Endothelial cell of umbilical vein (primary cell): ENCODE results near the gene CCDC69. TPM values are rescaled to one million over a fixed set of nuclear protein-coding genes. Genes with fewer than 3 reads are reported as not detected.
A peak's percentile ranks its signal among the peaks of the same experiment; 100 is the strongest.

ENCODE experiments used
- BruUV-seq: library from RNA; stranded (reverse); fragments of 400-500 nt; replicated peaks from 2 replicates; lab custom pipeline; 2021; lab: Mats Ljungman, UMichigan
- CTCF ChIA-PET: fragments of 300-600, 350-600 bp; sonication (Branson Sonifier 250); formaldehyde crosslinking; loops from one replicate; lab custom pipeline; 2021; ENCODE audit warnings: antibody characterized with exemption, inconsistent platforms; lab: Charles Lee
- POLR2A ChIA-PET: fragments of 300-600, 350-600 bp; sonication (Branson Sonifier 250); formaldehyde crosslinking; loops from one replicate; lab custom pipeline; 2021; ENCODE audit warnings: antibody characterized with exemption, inconsistent platforms; lab: Charles Lee
- DNase-seq: peaks from one replicate; pipeline ENCODE4 v3.0.0-alpha.2; 2011; ENCODE audit warnings: low read depth, low spot score
- FAIRE-seq: peaks from 2 replicates; lab custom pipeline; 2011; peaks lifted over from hg19 to GRCh38; lab: Jason Lieb, UNC
- H2AFZ ChIP-seq: 2 replicates; pipeline ENCODE4 v1.6.0; 2012; ENCODE audit warnings: low read depth, low read length, control low read depth, inconsistent platforms
- H3K27ac ChIP-seq: 2 replicates; pipeline ENCODE4 v1.5.1; 2011; ENCODE audit warnings: low read depth, mild to moderate bottlenecking, control low read depth, low read length, moderate library complexity; ENCODE audit not compliant: insufficient read depth
- H3K27me3 ChIP-seq, 2 experiments: 2 replicates each; pipeline versions ENCODE4 v1.6.0 to v1.6.1; 2011; ENCODE audit warnings: low read length in 2 of 2, mixed read lengths in 1 of 2; ENCODE audit not compliant: control insufficient read depth in 2 of 2, insufficient read depth in 2 of 2
- H3K36me3 ChIP-seq, 2 experiments: 2 replicates in 1 of 2; 3 replicates in 1 of 2; pipeline ENCODE4 v1.5.1; 2011; ENCODE audit warnings: low read length in 2 of 2, mild to moderate bottlenecking in 1 of 2, moderate library complexity in 1 of 2; ENCODE audit not compliant: control insufficient read depth in 2 of 2, insufficient read depth in 2 of 2; ENCODE audit errors: extremely low read depth in 1 of 2
- H3K4me1 ChIP-seq: 3 replicates; pipeline ENCODE4 v1.5.1; 2011; ENCODE audit warnings: mild to moderate bottlenecking, low read length; ENCODE audit not compliant: control insufficient read depth, insufficient read depth; ENCODE audit errors: extremely low read depth
- H3K4me2 ChIP-seq: 2 replicates; pipeline ENCODE4 v1.6.1; 2011; ENCODE audit warnings: low read length, control low read depth, mixed read lengths; ENCODE audit not compliant: insufficient read depth
- H3K4me3 ChIP-seq, 3 experiments: fragments of 200-600 bp in 1 of 3; sonication (generic), shearing (Covaris generic) in 1 of 3; replicated peaks in 1 of 3; 2 replicates each; pipeline ENCODE4 v1.5.1; 2011 to 2016; ENCODE audit warnings: control low read depth in 3 of 3, low read length in 3 of 3, mild to moderate bottlenecking in 2 of 3, inconsistent platforms in 1 of 3, low read depth in 1 of 3, moderate library complexity in 1 of 3; ENCODE audit not compliant: insufficient read depth in 1 of 3
- H3K79me2 ChIP-seq: 2 replicates; pipeline ENCODE4 v1.6.0; 2012; ENCODE audit warnings: low read length, inconsistent platforms; ENCODE audit not compliant: control insufficient read depth, insufficient read depth
- H3K9ac ChIP-seq: replicated peaks from 2 replicates; pipeline ENCODE3; 2011; ENCODE audit warnings: low read length, control low read depth; ENCODE audit not compliant: insufficient read depth; ENCODE audit errors: extremely low read depth
- H3K9me1 ChIP-seq: replicated peaks from 3 replicates; pipeline ENCODE4 v1.6.0; 2011; ENCODE audit warnings: mild to moderate bottlenecking, low read length; ENCODE audit not compliant: control insufficient read depth, insufficient read depth; ENCODE audit errors: extremely low read depth
- H3K9me3 ChIP-seq: replicated peaks from 2 replicates; pipeline ENCODE4 v1.5.1; 2012; ENCODE audit warnings: low read length, inconsistent platforms; ENCODE audit not compliant: control insufficient read depth, insufficient read depth
- H4K20me1 ChIP-seq: replicated peaks from 2 replicates; pipeline ENCODE3; 2011; ENCODE audit warnings: mild to moderate bottlenecking, low read length; ENCODE audit not compliant: control insufficient read depth, insufficient read depth; ENCODE audit errors: extremely low read depth
- CTCF ChIP-seq, 2 donors: IDR thresholded peaks; 1 replicate in 1 of 2; 2 replicates in 1 of 2; pipeline ENCODE4 v1.5.1; 2011; ENCODE audit warnings: low read length in 2 of 2, mild to moderate bottlenecking in 2 of 2, moderate library complexity in 2 of 2, control low read depth in 1 of 2, inconsistent platforms in 1 of 2, low read depth in 1 of 2; ENCODE audit not compliant: insufficient read depth in 1 of 2; ENCODE audit errors: extremely low read depth in 1 of 2
- EZH2 ChIP-seq: IDR thresholded peaks from 2 replicates; pipeline ENCODE4 v1.6.1; 2012; ENCODE audit warnings: borderline replicate concordance, low read depth, mild to moderate bottlenecking, moderate library complexity, low read length, inconsistent platforms; ENCODE audit not compliant: severe bottlenecking
- FOS ChIP-seq: IDR thresholded peaks from 2 replicates; pipeline ENCODE4 v1.6.1; 2011; ENCODE audit warnings: mild to moderate bottlenecking, low read length, moderate library complexity, borderline replicate concordance; ENCODE audit not compliant: insufficient read depth
- GATA2 ChIP-seq: IDR thresholded peaks from 2 replicates; pipeline ENCODE4 v1.7.0; 2011; ENCODE audit warnings: low read depth, mild to moderate bottlenecking, moderate library complexity, mixed read lengths, low read length; ENCODE audit not compliant: insufficient read length, insufficient read depth
- JUN ChIP-seq: IDR thresholded peaks from 2 replicates; pipeline ENCODE4 v1.6.1; 2011; ENCODE audit warnings: borderline replicate concordance, low read depth; ENCODE audit not compliant: insufficient read length, insufficient read depth
- MAX ChIP-seq: IDR thresholded peaks from 2 replicates; pipeline ENCODE4 v1.6.1; 2011; ENCODE audit not compliant: insufficient read depth, insufficient read length
- MYC ChIP-seq: IDR thresholded peaks from one replicate; pipeline ENCODE4 v1.6.1; 2011; ENCODE audit warnings: mild to moderate bottlenecking, low read depth, low read length
- POLR2A ChIP-seq: IDR thresholded peaks from 2 replicates; pipeline ENCODE4 v1.6.1; 2012; ENCODE audit warnings: low read depth, mild to moderate bottlenecking, control low read depth, low read length
- dilution Hi-C: fragments of 300-500 bp; cut with MboI; formaldehyde crosslinking; loops from one replicate; pipeline ENCODE4 v1.15.0; 2019; ENCODE audit warnings: low sequenced_read_pairs; ENCODE audit not compliant: extremely low pct_ligation_motif_present
- intact Hi-C: fragments of 100-400 bp; cut with micrococcal nuclease; formaldehyde crosslinking; loops from one replicate; pipeline ENCODE4 v1.10.0; 2022
- polyA plus RNA-seq, 4 experiments: library from polyadenylated mRNA; depleted of rRNA in 3 of 4; stranded (reverse) in 3 of 4; unstranded in 1 of 4; fragments of >200 nt; gene quantifications; 2 replicates each; pipeline versions ENCODE4 v1.2.1 to v1.2.3, GENCODE V29; 2011 to 2012; ENCODE audit warnings: missing spikeins in 1 of 4
- total RNA-seq: library from RNA; stranded (reverse); gene quantifications from 2 replicates; pipeline ENCODE4 v1.2.3, GENCODE V29; 2021

Gene CCDC69
- total and polyA plus RNA-seq, 2 donors (not counting 3 experiments of a cell fraction or from before 2014, with no cell fraction given) = 4.1 to 4.5 TPM

DNA sequence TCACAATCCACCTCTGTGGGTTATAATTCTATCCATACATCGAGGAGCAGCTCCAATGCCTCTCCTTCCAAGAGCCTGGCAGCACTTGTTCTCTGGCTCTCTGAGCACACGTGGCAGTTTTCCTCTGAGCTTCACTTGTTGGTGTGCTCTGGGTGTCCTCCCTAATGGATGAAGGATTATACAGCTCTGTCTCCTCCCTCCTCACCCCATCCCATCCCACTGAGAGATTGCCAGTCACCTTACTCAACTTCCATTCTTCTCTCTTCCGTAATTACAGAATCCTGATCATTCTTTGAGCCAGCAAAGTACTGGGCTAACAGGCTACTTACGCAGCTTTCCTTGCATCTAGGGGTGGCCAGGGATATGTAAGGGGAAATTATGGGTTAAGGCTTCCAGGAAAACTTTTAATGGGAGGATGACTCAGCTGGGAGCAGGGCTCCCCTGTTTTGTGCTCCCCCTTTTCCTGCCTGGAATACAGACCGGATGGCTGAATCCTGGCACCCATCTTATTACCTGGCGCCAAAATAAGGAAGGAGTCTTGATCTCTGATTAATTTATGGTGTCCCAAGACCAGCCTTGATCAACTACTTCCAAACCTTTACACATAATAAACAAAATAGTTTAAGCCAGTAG, 6.3 kb upstream of the CCDC69 start:
- dilution Hi-C loops = no loop called here
- CTCF ChIA-PET = interaction anchor here (0.8 to 3.2 kb wide), 9 partner anchors 9 to 228 kb away, joined by 3 to 30 read pairs (median 4); no protein-coding TSS in a partner anchor

More for the DNA sequence above, 6.3 kb upstream of the CCDC69 start:
- Histone ChIP-seq H3K9me1 (no peaks in the 10 kb centered on the region), H3K79me2 (no peaks in the 10 kb centered on the region), H3K9me3 (no peaks in the 10 kb centered on the region), H3K9ac (no peak overlapping the region), H3K27ac (no peak overlapping the region), H3K4me1 (no peaks in the 10 kb centered on the region), H3K36me3 (no peaks in the 10 kb centered on the region), H2AFZ (no peak overlapping the region), H3K4me3 (no peak overlapping the region), H3K27me3 (peaks cover 3 to 5% of the 10 kb centered on the region in 2 experiments), H4K20me1 (no peaks in the 10 kb centered on the region), H3K4me2 (no peak overlapping the region)
- peak; percentile 14 for DNase-seq
- POLR2A ChIA-PET = no interaction called here
- TF ChIP-seq CTCF (IDR thresholded peaks at IDR 0.05; ENCODE audit: extremely low read depth in 1 of 2, insufficient read depth in 1 of 2, low read depth in 1 of 2, low read length in 2 of 2) (no peak), POLR2A (no peak), FOS (no peak), EZH2 (no peak), GATA2 (no peak), MYC (no peak), JUN (no peak), MAX (no peak)
- no TSS peak for BruUV-seq
- intact Hi-C loops = no loop called here
- no peak for FAIRE-seq
